Endothelial cell (in vitro differentiated cells): ENCODE data around the gene SERPINA3. TPM values are rescaled to one million over a fixed set of nuclear protein-coding genes. Genes with fewer than 3 reads are reported as not detected.
A peak's percentile ranks its signal among the peaks of the same experiment; 100 is the strongest.

Experiments
- DNase-seq: peaks from one replicate; pipeline ENCODE4 v3.0.0; 2021; ENCODE audit warnings: low spot score
- H3K27ac Mint-ChIP-seq: one replicate; pipeline ENCODE4 v1.8.0; 2021; ENCODE audit warnings: mixed read lengths, inconsistent platforms; ENCODE audit not compliant: unreplicated experiment
- H3K27me3 Mint-ChIP-seq: one replicate; pipeline ENCODE4 v1.8.0; 2021; ENCODE audit warnings: mild to moderate bottlenecking, moderate library complexity, mixed read lengths, inconsistent platforms; ENCODE audit not compliant: unreplicated experiment
- H3K36me3 Mint-ChIP-seq: one replicate; pipeline ENCODE4 v1.8.0; 2021; ENCODE audit warnings: mild to moderate bottlenecking, low read depth, mixed read lengths, inconsistent platforms; ENCODE audit not compliant: unreplicated experiment
- H3K4me1 Mint-ChIP-seq: one replicate; pipeline ENCODE4 v1.8.0; 2021; ENCODE audit warnings: mild to moderate bottlenecking, mixed read lengths, inconsistent platforms; ENCODE audit not compliant: unreplicated experiment
- H3K4me3 Mint-ChIP-seq: one replicate; pipeline ENCODE4 v1.8.0; 2021; ENCODE audit warnings: mild to moderate bottlenecking, mixed read lengths, inconsistent platforms; ENCODE audit not compliant: unreplicated experiment
- H3K9me3 Mint-ChIP-seq: one replicate; pipeline ENCODE4 v1.8.0; 2021; ENCODE audit warnings: mixed read lengths, inconsistent platforms; ENCODE audit not compliant: unreplicated experiment
- total RNA-seq: library from RNA; stranded (reverse); fragmentation: NEBNext Ultra II Directional; extraction: Animal tissue kit (Norgen Biotek cat#: 25700); gene quantifications from one replicate; pipeline ENCODE4 v1.2.1, GENCODE V29; 2021; ENCODE audit not compliant: unreplicated experiment
- TF ChIP-seq, protein P1 (sequence below): fragments of 200-600 bp; sonication (generic); IDR thresholded peaks from one replicate; pipeline ENCODE4 v1.5.0; 2021; ENCODE audit warnings: antibody characterized with exemption; ENCODE audit not compliant: unreplicated experiment

Gene SERPINA3
- total RNA-seq, 1 donor from 2014 or later = not detected

- peak; percentile 5 for DNase-seq
- TF ChIP-seq, protein P1, sequence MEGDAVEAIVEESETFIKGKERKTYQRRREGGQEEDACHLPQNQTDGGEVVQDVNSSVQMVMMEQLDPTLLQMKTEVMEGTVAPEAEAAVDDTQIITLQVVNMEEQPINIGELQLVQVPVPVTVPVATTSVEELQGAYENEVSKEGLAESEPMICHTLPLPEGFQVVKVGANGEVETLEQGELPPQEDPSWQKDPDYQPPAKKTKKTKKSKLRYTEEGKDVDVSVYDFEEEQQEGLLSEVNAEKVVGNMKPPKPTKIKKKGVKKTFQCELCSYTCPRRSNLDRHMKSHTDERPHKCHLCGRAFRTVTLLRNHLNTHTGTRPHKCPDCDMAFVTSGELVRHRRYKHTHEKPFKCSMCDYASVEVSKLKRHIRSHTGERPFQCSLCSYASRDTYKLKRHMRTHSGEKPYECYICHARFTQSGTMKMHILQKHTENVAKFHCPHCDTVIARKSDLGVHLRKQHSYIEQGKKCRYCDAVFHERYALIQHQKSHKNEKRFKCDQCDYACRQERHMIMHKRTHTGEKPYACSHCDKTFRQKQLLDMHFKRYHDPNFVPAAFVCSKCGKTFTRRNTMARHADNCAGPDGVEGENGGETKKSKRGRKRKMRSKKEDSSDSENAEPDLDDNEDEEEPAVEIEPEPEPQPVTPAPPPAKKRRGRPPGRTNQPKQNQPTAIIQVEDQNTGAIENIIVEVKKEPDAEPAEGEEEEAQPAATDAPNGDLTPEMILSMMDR = no peak
- peaks cover 10% of the 10 kb centered on the region for H3K27me3 Mint-ChIP-seq
- H3K27ac Mint-ChIP-seq = no peak within 1 kb of the TSS
- H3K9me3 Mint-ChIP-seq = no peaks in the 10 kb centered on the region
- peaks cover 3% of the 10 kb centered on the region for H3K36me3 Mint-ChIP-seq
- no peak within 1 kb of the TSS for H3K4me3 Mint-ChIP-seq
- H3K4me1 Mint-ChIP-seq = no peaks in the 10 kb centered on the region
These were observed 30.8 kb upstream of the SERPINA3 start, which contains the start of gene SERPINA5 for GRCh38 chr14:94581127-94581999. Gene SERPINA5 (plus strand): TSS chr14:94581426. CDS start chr14:94587363, 5,937 bp downstream.

GRCh38 chr14:94582199-94582750 is 29.9 kb upstream of the SERPINA3 start:
- peaks cover 3% of the 10 kb centered on the region for H3K36me3 Mint-ChIP-seq
- no peaks in the 10 kb centered on the region for H3K9me3 Mint-ChIP-seq
- H3K4me3 Mint-ChIP-seq = no peak overlapping the region
- DNase-seq = no peak
- H3K27me3 Mint-ChIP-seq = peaks cover 10% of the 10 kb centered on the region
- no peaks in the 10 kb centered on the region for H3K4me1 Mint-ChIP-seq
- TF ChIP-seq, protein P1 = no peak
- H3K27ac Mint-ChIP-seq = no peak overlapping the region

DNA sequence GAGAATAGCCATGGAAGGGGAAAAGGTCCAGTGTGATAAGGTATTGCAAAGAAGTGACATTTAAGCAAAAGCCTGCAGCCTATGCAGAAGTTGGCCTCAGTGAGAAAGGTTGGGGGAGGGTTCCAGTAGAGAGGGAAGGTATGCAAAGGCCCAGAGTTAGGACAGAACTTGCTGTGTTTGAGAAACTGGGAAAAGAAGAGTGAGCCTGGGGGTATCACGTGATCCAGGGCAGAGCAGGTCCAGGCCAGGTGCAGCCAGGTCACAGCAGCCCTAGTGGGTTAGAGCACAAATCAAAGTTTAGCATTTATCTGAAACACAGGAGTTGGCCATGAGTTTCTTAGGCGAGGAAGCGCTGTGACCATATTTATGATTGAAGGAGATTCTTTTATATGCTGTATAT is 29.3 kb upstream of the SERPINA3 start:
- Mint-ChIP-seq H3K27ac (no peak overlapping the region), H3K4me1 (no peaks in the 10 kb centered on the region)

GRCh38 chr14:94583557-94583956 is 28.6 kb upstream of the SERPINA3 start:
- no peak for DNase-seq
- Mint-ChIP-seq H3K27me3 (peaks cover 12% of the 10 kb centered on the region), H3K4me1 (no peaks in the 10 kb centered on the region), H3K4me3 (no peak overlapping the region), H3K9me3 (no peaks in the 10 kb centered on the region), H3K36me3 (peaks cover 3% of the 10 kb centered on the region), H3K27ac (no peak overlapping the region)
- TF ChIP-seq, protein P1 = no peak

More for the DNA sequence above, 29.3 kb upstream of the SERPINA3 start:
- TF ChIP-seq, protein P1 = no peak
- Mint-ChIP-seq H3K36me3 (peaks cover 3% of the 10 kb centered on the region), H3K4me3 (no peak overlapping the region), H3K9me3 (no peaks in the 10 kb centered on the region), H3K27me3 (peaks cover 10% of the 10 kb centered on the region)
- no peak for DNase-seq
